ENCODE measurements around the gene PRSS56. TPM values are rescaled to one million over a fixed set of nuclear protein-coding genes. Genes with fewer than 3 reads are reported as not detected.
"Not testable (repeated sequence)": the region's sequence is repeated elsewhere in the genome, so short reads cannot be mapped to it uniquely, and the experiment has no call there.

Gene PRSS56
- total and polyA plus RNA-seq, 8 donors, result not detected

GRCh38 chr2:232568161-232568560, 48.0 kb downstream of the PRSS56 start:
- Histone ChIP-seq H3K36me3 (peaks cover 61 to 100% (median 100%) of the 10 kb centered on the region in 4 donors), H3K27me3 (no peaks in the 10 kb centered on the region), H3K9me3 (no peaks in the 10 kb centered on the region), H3K4me3 (no peak overlapping the region), H3K4me1 (peaks cover 0 to 22% (median 8%) of the 10 kb centered on the region in 4 donors), H3K27ac (peak overlapping the region in 1 of 5 donors; percentile 35)
- WGBS, 5 donors, result 56 to 63% (median 61%) methylated on average over 5 of the region's 5 CpGs
- intact Hi-C loops (cut with DNase I; ENCODE audit: low total_unique reads), result no loop called here
- no peak for DNase-seq
- TF ChIP-seq POLR2AphosphoS5 (IDR thresholded peaks at IDR 0.05), result no peak
- no peak for TF ChIP-seq CTCF (IDR thresholded peaks at IDR 0.05)
- no peak for TF ChIP-seq EP300 (IDR thresholded peaks at IDR 0.05)
- TF ChIP-seq POLR2A (IDR thresholded peaks at IDR 0.05), result no peak

- H3K4me3 ChIP-seq, result no peak overlapping the region
- no peak for DNase-seq
- WGBS, 5 donors, result 91 to 97% (median 96%) methylated on average over 9 of the region's 9 CpGs
- peaks cover 61 to 100% (median 100%) of the 10 kb centered on the region in 4 donors for H3K36me3 ChIP-seq
- intact Hi-C loops (cut with DNase I; ENCODE audit: low total_unique reads), result no loop called here
- H3K9me3 ChIP-seq, result no peaks in the 10 kb centered on the region
- peaks cover 0 to 22% (median 10%) of the 10 kb centered on the region in 4 donors for H3K4me1 ChIP-seq
- no peaks in the 10 kb centered on the region for H3K27me3 ChIP-seq
- no peak overlapping the region for H3K27ac ChIP-seq
- TF ChIP-seq CTCF (IDR thresholded peaks at IDR 0.05) (no peak), POLR2A (IDR thresholded peaks at IDR 0.05) (no peak), POLR2AphosphoS5 (IDR thresholded peaks at IDR 0.05) (no peak), EP300 (IDR thresholded peaks at IDR 0.05) (no peak)
These were observed 49.4 kb downstream of the PRSS56 start for GRCh38 chr2:232569541-232569940.

- peak overlapping the region in 1 of 5 donors; percentile 40 for H3K27ac ChIP-seq
- H3K27me3 ChIP-seq; DNase-seq; H3K4me3 ChIP-seq; intact Hi-C loops (cut with DNase I; ENCODE audit: low total_unique reads); H3K9me3 ChIP-seq: not testable (repeated sequence)
- H3K4me1 ChIP-seq, result peaks cover 0 to 22% (median 11%) of the 10 kb centered on the region in 4 donors
- 92 to 98% (median 95%) methylated on average over 6 of the region's 6 CpGs for WGBS, 5 donors
- peaks cover 57 to 100% (median 100%) of the 10 kb centered on the region in 4 donors for H3K36me3 ChIP-seq
These were observed 50.3 kb downstream of the PRSS56 start for GRCh38 chr2:232570481-232570880.

- no peak for DNase-seq
- Histone ChIP-seq H3K27me3 (no peaks in the 10 kb centered on the region), H3K27ac (peak overlapping the region in 1 of 5 donors; percentile 40), H3K9me3 (no peaks in the 10 kb centered on the region), H3K36me3 (peaks cover 52 to 98% (median 97%) of the 10 kb centered on the region in 4 donors), H3K4me1 (peaks cover 0 to 22% (median 11%) of the 10 kb centered on the region in 4 donors), H3K4me3 (no peak overlapping the region)
- TF ChIP-seq POLR2AphosphoS5 (IDR thresholded peaks at IDR 0.05) (no peak), EP300 (IDR thresholded peaks at IDR 0.05) (no peak), CTCF (IDR thresholded peaks at IDR 0.05) (no peak), POLR2A (IDR thresholded peaks at IDR 0.05) (no peak)
- WGBS, 5 donors, result 53 to 72% (median 62%) methylated on average over 7 of the region's 7 CpGs
- intact Hi-C loops (cut with DNase I; ENCODE audit: low total_unique reads), result no loop called here
These were observed 50.9 kb downstream of the PRSS56 start for GRCh38 chr2:232571026-232571474.

- TF ChIP-seq EP300 (IDR thresholded peaks at IDR 0.05), result no peak
- no peak for TF ChIP-seq POLR2A (IDR thresholded peaks at IDR 0.05)
- TF ChIP-seq POLR2AphosphoS5 (IDR thresholded peaks at IDR 0.05), result no peak
- TF ChIP-seq CTCF (IDR thresholded peaks at IDR 0.05), result no peak
- DNase-seq, result no peak
- Histone ChIP-seq H3K4me3 (no peak overlapping the region), H3K9me3 (no peaks in the 10 kb centered on the region), H3K27me3 (no peaks in the 10 kb centered on the region), H3K27ac (peak overlapping the region in 3 of 5 donors; percentile 15 to 20 (median 18)), H3K4me1 (peaks cover 0 to 18% (median 11%) of the 10 kb centered on the region in 4 donors), H3K36me3 (peaks cover 37 to 98% (median 94%) of the 10 kb centered on the region in 4 donors)
- intact Hi-C loops (cut with DNase I; ENCODE audit: low total_unique reads), result no loop called here
These were observed 52.9 kb downstream of the PRSS56 start for GRCh38 chr2:232573042-232573441.
